NCI-H510A treated with DMSO at 0.1 percent for 48 hours (cell line): ENCODE data around the gene PIKFYVE.
"Not testable (repeated sequence)": the region's sequence is repeated elsewhere in the genome, so short reads cannot be mapped to it uniquely, and the experiment has no call there.

Experiments
- DNase-seq: peaks from one replicate; lab custom pipeline; 2025; lab: John Stamatoyannopoulos, UW

PIKFYVE gene

GRCh38 chr2:208265801-208266552 is at the start of gene PIKFYVE:
TSS of gene PIKFYVE (plus strand) at chr2:208266255. CDS start at chr2:208271520, 5,265 bp downstream.
- DNase-seq: peak; percentile 93

- DNase-seq: not testable (repeated sequence)
These were observed 44.2 kb upstream of the PIKFYVE start for GRCh38 chr2:208221873-208222272.

GRCh38 chr2:208222351-208222750 is 43.7 kb upstream of the PIKFYVE start:
- DNase-seq: no peak

GRCh38 chr2:208224802-208225201 is 41.3 kb upstream of the PIKFYVE start:
- DNase-seq: no peak

GRCh38 chr2:208227581-208228232 is 38.3 kb upstream of the PIKFYVE start:
- DNase-seq: no peak

- no peak for DNase-seq
These were observed 37.6 kb upstream of the PIKFYVE start for GRCh38 chr2:208228476-208228875.

- no peak for DNase-seq
These were observed 31.3 kb upstream of the PIKFYVE start for GRCh38 chr2:208234786-208235185.

GRCh38 chr2:208235860-208236259 is 30.2 kb upstream of the PIKFYVE start:
- no peak for DNase-seq

GRCh38 chr2:208239770-208240493 is 26.1 kb upstream of the PIKFYVE start:
- no peak for DNase-seq

- no peak for DNase-seq
These were observed 25.3 kb upstream of the PIKFYVE start for GRCh38 chr2:208240619-208241209.

- no peak for DNase-seq
These were observed 21.6 kb upstream of the PIKFYVE start for GRCh38 chr2:208244422-208244821.

GRCh38 chr2:208245746-208246145 is 20.3 kb upstream of the PIKFYVE start:
- DNase-seq: no peak

- DNase-seq: no peak
These were observed 17.5 kb upstream of the PIKFYVE start for GRCh38 chr2:208248601-208249000.

GRCh38 chr2:208249296-208249695 is 16.8 kb upstream of the PIKFYVE start:
- no peak for DNase-seq

GRCh38 chr2:208250388-208250787 is 15.7 kb upstream of the PIKFYVE start:
- no peak for DNase-seq

- DNase-seq: no peak
These were observed 15.0 kb upstream of the PIKFYVE start for GRCh38 chr2:208251098-208251497.

- DNase-seq: no peak
These were observed 13.2 kb upstream of the PIKFYVE start for GRCh38 chr2:208252716-208253492.

GRCh38 chr2:208253600-208254117 is 12.4 kb upstream of the PIKFYVE start:
- no peak for DNase-seq

- peak; percentile 83 for DNase-seq
These were observed 11.8 kb upstream of the PIKFYVE start for GRCh38 chr2:208254118-208254870.

- DNase-seq: peak; percentile 91
These were observed 11.0 kb upstream of the PIKFYVE start, which contains the start of gene IDH1 for GRCh38 chr2:208254871-208255556. TSS of gene IDH1 (minus strand) at chr2:208255071. CDS start at chr2:208251551, 3,520 bp downstream.
